ENCODE data around the gene PTPRE.

Gene PTPRE

GRCh38 chr10:128046156-128046952 is 139.5 kb downstream of the PTPRE start (continued):
- TF ChIP-seq, protein P1, sequence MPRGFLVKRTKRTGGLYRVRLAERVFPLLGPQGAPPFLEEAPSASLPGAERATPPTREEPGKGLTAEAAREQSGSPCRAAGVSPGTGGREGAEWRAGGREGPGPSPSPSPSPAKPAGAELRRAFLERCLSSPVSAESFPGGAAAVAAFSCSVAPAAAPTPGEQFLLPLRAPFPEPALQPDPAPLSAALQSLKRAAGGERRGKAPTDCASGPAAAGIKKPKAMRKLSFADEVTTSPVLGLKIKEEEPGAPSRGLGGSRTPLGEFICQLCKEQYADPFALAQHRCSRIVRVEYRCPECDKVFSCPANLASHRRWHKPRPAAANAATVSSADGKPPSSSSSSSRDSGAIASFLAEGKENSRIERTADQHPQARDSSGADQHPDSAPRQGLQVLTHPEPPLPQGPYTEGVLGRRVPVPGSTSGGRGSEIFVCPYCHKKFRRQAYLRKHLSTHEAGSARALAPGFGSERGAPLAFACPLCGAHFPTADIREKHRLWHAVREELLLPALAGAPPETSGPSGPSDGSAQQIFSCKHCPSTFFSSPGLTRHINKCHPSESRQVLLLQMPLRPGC (tag by site-specific recombination; IDR thresholded peaks at IDR 0.05): no peak
- no peak for TF ChIP-seq ZFP69B (tag by site-specific recombination; IDR thresholded peaks at IDR 0.05)
- TF ChIP-seq ZBTB1 (tag by site-specific recombination; IDR thresholded peaks at IDR 0.05): no peak
- TF ChIP-seq ZNF362 (tag by site-specific recombination; IDR thresholded peaks at IDR 0.05): no peak
- TF ChIP-seq ZNF571 (tag by site-specific recombination; IDR thresholded peaks at IDR 0.05): no peak
- TF ChIP-seq ZNF747 (tag by site-specific recombination; IDR thresholded peaks at IDR 0.05): no peak
- TF ChIP-seq SALL2 (tag by site-specific recombination; IDR thresholded peaks at IDR 0.05; ENCODE audit: borderline replicate concordance): no peak

DNA sequence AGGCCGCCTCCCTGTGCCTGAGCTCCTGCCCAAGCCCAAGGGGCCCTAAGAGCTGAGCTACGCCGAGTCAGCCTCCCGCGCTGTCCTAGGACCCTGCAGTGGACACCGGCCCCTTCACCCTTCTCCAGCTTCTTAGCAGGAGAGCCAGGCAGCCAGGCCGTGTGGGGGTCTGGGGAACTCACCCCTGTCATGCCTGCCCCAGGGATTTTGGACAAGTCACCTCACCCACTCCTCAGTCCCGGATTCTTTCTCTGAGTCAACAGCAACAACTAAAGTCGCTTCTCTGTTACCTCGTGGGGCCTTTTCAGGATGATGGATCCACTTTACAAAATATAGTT is 140.0 kb downstream of the PTPRE start:
- CTCF ChIA-PET: interaction anchor here (4.9 kb wide), 1 partner anchor 12 kb away, joined by 35 read pairs; no protein-coding TSS in a partner anchor
- TF ChIP-seq ZNF768 (tag by site-specific recombination; IDR thresholded peaks at IDR 0.05) (no peak), ZNF501 (tag by site-specific recombination; IDR thresholded peaks at IDR 0.05) (no peak), IKZF3 (tag by site-specific recombination; IDR thresholded peaks at IDR 0.05) (no peak), ZNF600 (tag by site-specific recombination; IDR thresholded peaks at IDR 0.05) (no peak), ZNF133 (tag by site-specific recombination; IDR thresholded peaks at IDR 0.05) (no peak), ZNF670 (tag by site-specific recombination; IDR thresholded peaks at IDR 0.05; ENCODE audit: low read depth) (no peak), ZNF26 (tag by site-specific recombination; IDR thresholded peaks at IDR 0.05) (no peak), ZNF16 (tag by site-specific recombination; IDR thresholded peaks at IDR 0.05; ENCODE audit: low read depth) (no peak), ZNF121 (tag by site-specific recombination; IDR thresholded peaks at IDR 0.05) (no peak), REST (tag by site-specific recombination; IDR thresholded peaks at IDR 0.05) (no peak)
- no peak overlapping the region for H3K4me3 ChIP-seq (ENCODE audit: low read depth, low read length)
- no peaks in the 10 kb centered on the region for H3K9me3 ChIP-seq (ENCODE audit: control insufficient read depth, insufficient read depth, low read depth, low read length)
- H3K4me1 ChIP-seq (ENCODE audit: control insufficient read depth, insufficient read depth, low read length): peaks cover 3% of the 10 kb centered on the region
- POLR2A ChIA-PET: interaction anchor here (0.7 to 1.1 kb wide), 2 partner anchors 15 to 38 kb away, joined by 3 read pairs; no protein-coding TSS in a partner anchor
- H3K36me3 ChIP-seq (ENCODE audit: control insufficient read depth in 2 of 2, insufficient read depth in 1 of 2, low read length in 2 of 2): peaks cover 0 to 7% of the 10 kb centered on the region in 2 experiments; a peak in 1 of 3 replicates
- H3K27ac ChIP-seq (ENCODE audit: extremely low read depth, low read depth, low read length): no peak overlapping the region; the same call in 1 of the 2 replicates
